ENCODE measurements around the gene CT45A5.
"Not testable (repeated sequence)": the region's sequence is repeated elsewhere in the genome, so short reads cannot be mapped to it uniquely, and the experiment has no call there.

Gene CT45A5, protein sequence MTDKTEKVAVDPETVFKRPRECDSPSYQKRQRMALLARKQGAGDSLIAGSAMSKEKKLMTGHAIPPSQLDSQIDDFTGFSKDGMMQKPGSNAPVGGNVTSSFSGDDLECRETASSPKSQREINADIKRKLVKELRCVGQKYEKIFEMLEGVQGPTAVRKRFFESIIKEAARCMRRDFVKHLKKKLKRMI

DNA sequence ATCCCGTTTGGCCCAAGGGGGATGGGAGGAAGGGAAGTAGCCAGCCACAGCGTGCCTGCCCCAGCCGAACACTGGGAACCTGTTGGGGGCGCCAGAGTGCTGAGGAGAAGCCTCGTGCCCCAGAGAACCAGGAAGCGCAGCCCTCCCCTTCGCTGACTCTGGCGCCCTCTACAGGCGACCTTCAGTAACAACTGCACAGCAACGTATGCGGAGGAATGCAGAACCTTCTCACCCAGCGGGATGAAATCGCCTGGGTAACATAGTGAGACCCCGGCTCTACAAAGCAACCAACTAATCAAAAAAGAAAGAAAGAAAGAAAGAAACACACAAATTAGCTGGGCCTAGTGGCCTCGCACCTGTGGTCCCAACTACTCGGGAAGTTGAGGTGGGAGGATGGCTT is at the start of gene CT45A5:
Gene CT45A5 (minus strand): TSS at position 101 of the 400 bp plus-strand sequence. CDS start 3,774 bp downstream, outside the sequence.
- not testable (repeated sequence) for DNase-seq

- not testable (repeated sequence) for DNase-seq
Observed at GRCh38 chrX:135819912-135820311, 34.6 kb upstream of the CT45A5 start, which contains the start of gene CT45A2. Gene CT45A2 (minus strand): TSS chrX:135820012. CDS start chrX:135816265, 3,747 bp downstream.

GRCh38 chrX:135802687-135803086 is 17.4 kb upstream of the CT45A5 start, which contains the start of gene CT45A6:
Gene CT45A6 (minus strand): TSS chrX:135802787. CDS start chrX:135798993, 3,794 bp downstream.
- DNase-seq, result not testable (repeated sequence)

- not testable (repeated sequence) for DNase-seq
Observed at GRCh38 chrX:135768091-135768490, 17.2 kb downstream of the CT45A5 start, which contains the start of gene CT45A3. Gene CT45A3 (minus strand): TSS chrX:135768191. CDS start chrX:135764444, 3,747 bp downstream.

DNA sequence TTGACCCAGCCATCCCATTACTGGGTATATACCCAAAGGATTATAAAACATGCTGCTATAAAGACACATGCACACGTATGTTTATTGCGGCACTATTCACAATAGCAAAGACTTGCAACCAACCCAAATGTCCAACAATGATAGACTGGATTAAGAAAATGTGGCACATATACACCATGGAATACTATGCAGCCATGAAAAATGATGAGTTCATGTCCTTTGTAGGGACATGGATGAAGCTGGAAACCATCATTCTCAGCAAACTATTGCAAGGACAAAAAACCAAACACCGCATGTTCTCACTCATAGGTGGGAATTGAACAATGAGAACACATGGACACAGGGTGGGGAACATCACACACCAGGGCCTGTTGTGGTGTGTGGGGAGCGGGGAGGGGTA is 40.6 kb downstream of the CT45A5 start:
- not testable (repeated sequence) for DNase-seq

DNA sequence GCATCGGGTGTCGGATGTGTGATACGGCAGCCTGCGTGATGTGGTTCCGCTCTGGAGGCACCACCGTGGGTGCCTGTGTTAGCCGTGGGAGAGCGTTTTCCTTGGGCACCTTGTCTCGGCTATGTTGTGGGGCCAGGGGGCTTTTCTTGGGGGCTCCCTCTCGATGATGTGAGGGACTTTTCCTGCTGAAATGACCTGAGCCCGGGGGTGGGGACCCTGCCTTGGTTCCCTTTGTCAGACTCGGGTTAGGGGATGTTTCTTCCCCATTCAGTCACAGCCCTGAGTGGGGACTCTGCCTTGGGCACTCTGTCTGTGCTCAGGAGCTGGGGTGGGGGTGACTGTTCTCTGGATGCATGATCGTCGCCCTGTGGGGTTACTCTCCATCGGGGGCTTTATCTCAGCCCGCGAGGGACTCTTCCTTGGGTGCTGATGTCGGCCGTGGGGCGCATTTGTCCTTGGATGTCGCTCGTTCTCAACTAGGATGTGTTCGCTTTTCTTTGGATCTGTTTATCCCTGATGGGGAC is 44.0 kb downstream of the CT45A5 start:
- DNase-seq, result no peak

GRCh38 chrX:135740681-135741149 is 44.6 kb downstream of the CT45A5 start:
- no peak for DNase-seq

- no peak for DNase-seq
Observed at GRCh38 chrX:135737366-135738071, 47.8 kb downstream of the CT45A5 start.

DNA sequence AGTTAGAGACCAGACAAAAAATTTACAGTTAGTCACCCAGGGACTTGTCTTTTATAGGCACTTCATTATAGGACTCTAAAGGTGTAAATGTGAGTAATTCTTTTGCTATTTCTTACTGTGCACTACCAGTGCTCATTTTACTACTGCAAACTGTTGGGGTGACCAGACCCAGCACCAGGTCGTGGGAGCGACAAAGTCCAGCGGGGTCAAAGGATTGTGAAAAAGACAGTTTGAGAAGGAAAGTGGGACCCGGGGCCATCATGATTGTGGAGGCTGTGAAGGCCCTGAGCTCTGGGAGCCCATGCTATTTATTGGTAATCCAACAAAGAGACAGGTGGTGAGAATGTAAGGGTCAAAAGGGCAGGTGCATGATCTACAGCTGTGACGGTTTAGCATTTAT is 50.6 kb downstream of the CT45A5 start:
- DNase-seq, result not testable (repeated sequence)

Data from NCI-H1105 (cell line).